OCI-LY1 (cell line): ENCODE measurements around the gene STK4.

Experiments used
- CTCF ChIP-seq: fragments of 200-600 bp; sonication (generic), shearing (Covaris generic); IDR thresholded peaks from 2 replicates; pipeline ENCODE4 v1.5.1; 2017; ENCODE audit warnings: mild to moderate bottlenecking, antibody characterized with exemption, low read length, moderate library complexity, mixed read lengths
- EZH2 ChIP-seq: fragments of 200-600 bp; sonication (generic), shearing (Covaris generic); IDR thresholded peaks from 2 replicates; pipeline ENCODE4 v1.8.0; 2017; ENCODE audit warnings: borderline replicate concordance, mixed run types, mild to moderate bottlenecking, antibody characterized with exemption, low read length, moderate library complexity, mixed read lengths

DNA sequence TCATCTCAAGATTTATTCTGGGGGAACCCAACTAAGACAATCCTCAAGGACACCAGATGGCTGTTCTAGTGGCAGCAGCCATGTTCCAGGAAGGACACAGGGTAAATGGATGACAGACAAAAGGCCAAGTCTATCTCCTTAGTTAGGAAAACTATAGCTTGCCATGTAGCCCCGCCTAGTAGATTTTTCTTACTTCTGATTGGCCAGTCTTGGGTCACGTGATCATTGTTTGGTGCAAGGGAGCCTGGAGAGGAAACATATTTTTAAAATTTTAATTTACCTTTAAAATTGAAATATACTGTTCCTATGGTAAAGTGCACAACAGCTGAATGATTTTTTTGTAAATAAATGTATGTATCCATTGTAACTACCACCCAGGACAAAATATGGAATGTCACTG lies 139.0 kb downstream of the STK4 start:
- TF ChIP-seq CTCF, result no peak
- TF ChIP-seq EZH2, result no peak
